ENCODE data around the gene NEBL.

DNA sequence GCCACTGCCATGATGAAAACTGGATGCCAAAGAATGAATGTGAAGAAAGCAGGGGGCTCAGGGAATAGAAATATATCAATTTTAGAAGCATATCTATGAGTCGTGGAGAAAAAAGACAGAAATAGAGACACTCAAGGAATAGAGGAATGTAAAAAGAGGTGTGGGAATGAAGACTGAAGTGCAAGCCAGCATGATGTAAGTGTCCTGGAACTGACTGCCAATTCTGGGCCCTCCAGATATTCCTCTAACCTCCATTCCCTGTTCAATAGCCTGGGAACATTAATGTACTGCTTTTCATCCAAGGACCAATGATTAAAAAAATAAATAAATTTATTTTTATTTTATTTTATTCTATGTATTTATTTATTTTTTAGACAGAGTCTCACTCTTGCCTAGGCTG is 40.6 kb downstream of the NEBL start:
- TF ChIP-seq TARDBP (IDR thresholded peaks at IDR 0.05) (no peak), NCOA2 (IDR thresholded peaks at IDR 0.05; ENCODE audit: partially characterized antibody in 2 of 2) (no peak), POLR2A (conservative IDR thresholded peaks at IDR 0.05) (no peak)
